ENCODE data around the gene CACNB4. TPM values are rescaled to one million over a fixed set of nuclear protein-coding genes. Genes with fewer than 3 reads are reported as not detected.

CACNB4 gene
- polyA plus RNA-seq, 1 of the 3 experiments (the other 2 are of a cell fraction), result 0.18 TPM

GRCh38 chr2:152049541-152049940 is 49.3 kb downstream of the CACNB4 start:
- Histone ChIP-seq H3K9me2 (no peaks in the 10 kb centered on the region), H3F3A (replicated peaks; ENCODE audit: insufficient read depth) (no peaks in the 10 kb centered on the region), H3K4me1 (ENCODE audit: control insufficient read depth in 1 of 2, insufficient read depth in 2 of 2, low read depth in 1 of 2, low read length in 1 of 2) (peaks cover 0 to 4% of the 10 kb centered on the region in 2 experiments; a peak in 2 of 4 replicates), H3K9me3 (no peaks in the 10 kb centered on the region), H3K79me2 (ENCODE audit: insufficient read depth) (no peaks in the 10 kb centered on the region), H3K27ac (ENCODE audit: low read depth in 2 of 2, low read length in 1 of 2) (no peak overlapping the region), H3K27me3 (ENCODE audit: insufficient read depth) (peaks cover 12% of the 10 kb centered on the region), H3K4me2 (no peak overlapping the region), H3K4me3 (ENCODE audit: low read depth in 2 of 2, low read length in 1 of 2) (no peak overlapping the region), H3K36me3 (replicated peaks in 1 of 2; ENCODE audit: control insufficient read depth in 1 of 2, insufficient read depth in 2 of 2, low read length in 1 of 2) (no peaks in the 10 kb centered on the region), H3K9ac (no peak overlapping the region), H4K20me1 (ENCODE audit: insufficient read depth) (no peaks in the 10 kb centered on the region), H2AFZ (ENCODE audit: low read depth) (no peak overlapping the region)
- DNase-seq, result no peak
- no peak for TF ChIP-seq TEAD4 (IDR thresholded peaks at IDR 0.05; ENCODE audit: borderline replicate concordance, insufficient read depth)
- ChIA-PET CTCF (interaction anchor here (1.4 to 3.3 kb wide), 3 partner anchors 12 to 25 kb away, joined by 4 to 26 read pairs (median 8); no protein-coding TSS in a partner anchor), POLR2A (no interaction called here)
- 66% methylated on average over 4 of the region's 4 CpGs for WGBS (ENCODE audit: low lambda C conversion rate)

GRCh38 chr2:152047824-152048471 is 50.9 kb downstream of the CACNB4 start:
- Histone ChIP-seq H3K27me3 (ENCODE audit: insufficient read depth) (peaks cover 12% of the 10 kb centered on the region), H3K9me3 (no peaks in the 10 kb centered on the region), H3K4me1 (ENCODE audit: control insufficient read depth in 1 of 2, insufficient read depth in 2 of 2, low read depth in 1 of 2, low read length in 1 of 2) (peaks cover 0 to 4% of the 10 kb centered on the region in 2 experiments; a peak in 2 of 4 replicates), H2AFZ (ENCODE audit: low read depth) (no peak overlapping the region), H3K4me3 (ENCODE audit: low read depth in 2 of 2, low read length in 1 of 2) (no peak overlapping the region), H3K36me3 (replicated peaks in 1 of 2; ENCODE audit: control insufficient read depth in 1 of 2, insufficient read depth in 2 of 2, low read length in 1 of 2) (no peaks in the 10 kb centered on the region), H3F3A (replicated peaks; ENCODE audit: insufficient read depth) (no peaks in the 10 kb centered on the region), H3K4me2 (no peak overlapping the region), H3K79me2 (ENCODE audit: insufficient read depth) (no peaks in the 10 kb centered on the region), H3K9me2 (no peaks in the 10 kb centered on the region), H4K20me1 (ENCODE audit: insufficient read depth) (no peaks in the 10 kb centered on the region), H3K9ac (no peak overlapping the region), H3K27ac (ENCODE audit: low read depth in 2 of 2, low read length in 1 of 2) (no peak overlapping the region)
- WGBS (ENCODE audit: low lambda C conversion rate), result 70% methylated on average over 6 of the region's 6 CpGs
- no peak for TF ChIP-seq USF1 (IDR thresholded peaks at IDR 0.05; ENCODE audit: borderline replicate concordance, low read depth)
- TF ChIP-seq CTCF (IDR thresholded peaks at IDR 0.05), result peak; percentile 52
- ChIA-PET CTCF (interaction anchor here (0.7 to 3.3 kb wide), 9 partner anchors 9 to 128 kb away, joined by 3 to 26 read pairs (median 4); partner anchors contain the start of gene STAM2), POLR2A (no interaction called here)
- DNase-seq, result peak; percentile 21

GRCh38 chr2:152046940-152047339 is 51.9 kb downstream of the CACNB4 start:
- no peak overlapping the region for H3K27ac ChIP-seq (ENCODE audit: low read depth in 2 of 2, low read length in 1 of 2)
- H3K4me1 ChIP-seq (ENCODE audit: control insufficient read depth in 1 of 2, insufficient read depth in 2 of 2, low read depth in 1 of 2, low read length in 1 of 2), result peaks cover 0 to 4% of the 10 kb centered on the region in 2 experiments; a peak in 2 of 4 replicates
- H3K9me3 ChIP-seq, result no peaks in the 10 kb centered on the region
- H4K20me1 ChIP-seq (ENCODE audit: insufficient read depth), result no peaks in the 10 kb centered on the region
- ChIA-PET POLR2A (no interaction called here), CTCF (interaction anchor here (2.5 to 3.2 kb wide), 2 partner anchors 21 to 129 kb away, joined by 12 to 24 read pairs; partner anchors contain the start of gene STAM2)
- no peak overlapping the region for H2AFZ ChIP-seq (ENCODE audit: low read depth)
- H3F3A ChIP-seq (replicated peaks; ENCODE audit: insufficient read depth), result no peaks in the 10 kb centered on the region
- H3K79me2 ChIP-seq (ENCODE audit: insufficient read depth), result no peaks in the 10 kb centered on the region
- TF ChIP-seq IRF3 (IDR thresholded peaks at IDR 0.05; ENCODE audit: low read depth, low read length), result no peak
- TF ChIP-seq FOXM1 (IDR thresholded peaks at IDR 0.05; ENCODE audit: low read depth), result no peak
- no peak for TF ChIP-seq ELF1 (IDR thresholded peaks at IDR 0.05)
- TF ChIP-seq CTCF (IDR thresholded peaks at IDR 0.05), result no peak
- no peaks in the 10 kb centered on the region for H3K36me3 ChIP-seq (replicated peaks in 1 of 2; ENCODE audit: control insufficient read depth in 1 of 2, insufficient read depth in 2 of 2, low read length in 1 of 2)
- no peak overlapping the region for H3K4me3 ChIP-seq (ENCODE audit: low read depth in 2 of 2, low read length in 1 of 2)
- WGBS (ENCODE audit: low lambda C conversion rate), result 65% methylated on average over 4 of the region's 4 CpGs
- H3K9me2 ChIP-seq, result no peaks in the 10 kb centered on the region
- H3K27me3 ChIP-seq (ENCODE audit: insufficient read depth), result peaks cover 12% of the 10 kb centered on the region
- DNase-seq, result no peak
- no peak overlapping the region for H3K9ac ChIP-seq
- H3K4me2 ChIP-seq, result no peak overlapping the region

Data from SK-N-SH (cell line).